HPDE6-E6E7 (cell line): ENCODE measurements around the gene RNLS.
A peak's percentile ranks its signal among the peaks of the same experiment; 100 is the strongest.
"Not testable (repeated sequence)": the region's sequence is repeated elsewhere in the genome, so short reads cannot be mapped to it uniquely, and the experiment has no call there.

Source experiments
- DNase-seq: peaks from one replicate; pipeline ENCODE4 v3.0.0; 2011; ENCODE audit warnings: missing footprints; ENCODE audit errors: extremely low spot score

The RNLS gene

GRCh38 chr10:88523739-88524400, 59.2 kb downstream of the RNLS start:
- DNase-seq = no peak

- DNase-seq = no peak
These were observed 60.4 kb downstream of the RNLS start for GRCh38 chr10:88522715-88523114.

DNA sequence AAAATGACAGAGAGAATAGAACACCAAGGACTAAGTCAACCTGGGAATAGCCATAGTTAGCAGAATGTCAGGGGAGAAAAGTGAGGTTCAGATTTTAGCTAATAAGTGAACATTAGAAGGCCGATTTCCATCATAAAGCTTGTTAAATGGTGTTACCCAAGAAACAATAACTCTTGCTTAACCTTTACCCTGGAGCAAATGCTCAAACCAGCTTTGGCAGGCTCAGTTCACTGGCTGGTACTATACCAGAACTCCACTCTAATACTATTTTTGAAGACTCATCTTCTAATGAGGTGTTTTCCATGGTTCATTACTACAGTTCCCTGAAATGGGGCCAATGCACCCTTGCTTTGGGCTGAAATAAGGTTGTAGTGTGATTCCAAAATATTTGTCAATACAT, 61.3 kb downstream of the RNLS start:
- DNase-seq = no peak

- DNase-seq = no peak
These were observed 67.9 kb downstream of the RNLS start for GRCh38 chr10:88515235-88515634.

DNA sequence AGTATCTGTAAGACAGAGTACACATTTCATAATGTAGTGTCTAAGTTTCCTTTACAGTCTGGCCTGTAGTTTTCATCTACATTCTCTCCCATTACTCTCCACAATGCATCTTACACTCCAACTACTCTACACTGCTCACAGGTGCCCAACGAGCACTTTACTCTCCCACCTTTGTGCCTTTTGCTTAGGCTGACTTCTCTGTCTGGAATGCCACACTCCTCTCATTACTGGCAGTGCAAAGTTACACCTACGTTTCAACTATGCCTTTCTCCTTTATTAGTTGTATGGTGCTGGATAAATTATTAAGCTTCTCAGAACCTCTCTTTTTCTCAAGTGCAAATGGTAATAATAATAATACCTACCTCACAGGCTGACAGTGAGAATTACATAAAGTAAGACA, 70.5 kb downstream of the RNLS start:
- DNase-seq = no peak

- DNase-seq = no peak
These were observed 74.3 kb downstream of the RNLS start for GRCh38 chr10:88508796-88509195.

- no peak for DNase-seq
These were observed 75.2 kb downstream of the RNLS start for GRCh38 chr10:88507826-88508453.

DNA sequence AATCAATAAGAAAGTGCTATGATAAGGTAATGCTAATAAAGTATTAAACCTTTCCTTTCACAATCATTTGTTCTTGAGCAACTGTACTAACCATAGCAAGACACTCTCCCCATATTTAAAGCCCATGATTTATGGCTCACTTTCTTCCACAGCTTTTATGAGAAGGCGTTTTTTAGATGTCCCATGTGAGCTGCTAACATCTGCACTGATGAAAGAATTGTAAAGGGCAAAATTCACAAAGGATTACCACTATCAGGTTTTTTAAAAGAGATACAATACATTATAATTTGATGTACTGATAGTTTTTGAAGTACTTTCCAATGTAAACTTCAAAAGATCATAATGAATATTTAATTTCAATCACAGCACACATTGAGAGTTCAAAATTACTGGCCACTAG, 75.7 kb downstream of the RNLS start:
- DNase-seq = no peak

- no peak for DNase-seq
These were observed 77.4 kb downstream of the RNLS start for GRCh38 chr10:88505680-88506215.

GRCh38 chr10:88505265-88505664, 77.9 kb downstream of the RNLS start:
- no peak for DNase-seq

DNA sequence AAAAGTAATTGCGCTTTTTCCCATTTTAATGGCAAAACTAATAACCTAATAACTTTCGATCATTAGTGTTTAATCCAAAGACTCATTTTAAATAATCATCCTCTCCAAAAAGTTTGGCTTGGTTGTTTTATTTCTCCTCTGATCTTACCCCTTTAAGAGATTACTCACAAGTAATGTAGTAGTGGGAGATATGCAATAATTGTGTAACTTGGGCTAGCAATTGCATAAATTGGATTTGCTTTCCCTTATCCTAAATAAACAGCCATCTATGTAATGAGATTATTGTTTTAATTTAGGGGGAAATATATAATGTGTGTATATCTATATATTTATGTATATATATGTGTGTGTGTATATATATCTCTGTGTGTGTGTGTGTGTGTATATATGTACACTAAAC, 82.5 kb downstream of the RNLS start:
- no peak for DNase-seq

GRCh38 chr10:88499569-88500470, 83.3 kb downstream of the RNLS start:
- DNase-seq = peak; percentile 33

DNA sequence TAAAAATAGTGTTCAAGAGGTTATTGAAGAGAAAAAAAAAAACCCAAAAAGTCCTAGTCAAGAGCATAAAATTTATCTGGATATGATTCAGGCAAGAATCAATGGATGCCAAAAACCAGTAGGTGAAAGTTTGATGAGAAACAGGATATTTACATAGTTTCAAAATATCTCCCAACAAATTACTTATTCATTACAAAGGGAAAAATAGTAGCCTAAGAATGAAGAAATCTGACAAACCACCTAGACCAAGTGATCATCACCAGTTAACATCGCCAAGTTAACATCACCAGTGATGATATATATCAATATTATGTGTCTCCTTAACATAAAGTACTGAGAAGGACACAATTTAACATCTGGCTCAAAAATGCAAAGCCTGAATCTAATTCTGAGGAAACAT, 85.2 kb downstream of the RNLS start:
- no peak for DNase-seq

DNA sequence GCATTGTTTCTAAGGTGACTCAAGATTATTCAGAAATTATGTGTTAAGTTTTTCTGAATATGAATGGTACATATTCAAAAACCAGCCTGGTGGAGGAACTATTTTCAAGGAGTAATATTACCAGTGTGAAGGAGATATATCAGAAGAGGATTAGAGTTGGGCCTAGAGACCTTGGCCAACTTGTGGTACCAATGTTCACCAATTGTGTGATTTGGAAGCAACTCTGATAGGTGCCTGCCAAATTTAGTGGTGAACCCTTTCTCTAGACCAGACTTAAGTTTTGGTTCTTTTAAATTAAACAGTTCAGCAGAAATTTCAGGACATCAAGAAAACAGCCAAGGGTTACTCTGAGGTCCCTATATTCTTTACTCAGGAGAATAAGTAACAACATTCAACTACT, 88.6 kb downstream of the RNLS start:
- DNase-seq = no peak

- DNase-seq = no peak
These were observed 89.2 kb downstream of the RNLS start for GRCh38 chr10:88493691-88494483.

DNA sequence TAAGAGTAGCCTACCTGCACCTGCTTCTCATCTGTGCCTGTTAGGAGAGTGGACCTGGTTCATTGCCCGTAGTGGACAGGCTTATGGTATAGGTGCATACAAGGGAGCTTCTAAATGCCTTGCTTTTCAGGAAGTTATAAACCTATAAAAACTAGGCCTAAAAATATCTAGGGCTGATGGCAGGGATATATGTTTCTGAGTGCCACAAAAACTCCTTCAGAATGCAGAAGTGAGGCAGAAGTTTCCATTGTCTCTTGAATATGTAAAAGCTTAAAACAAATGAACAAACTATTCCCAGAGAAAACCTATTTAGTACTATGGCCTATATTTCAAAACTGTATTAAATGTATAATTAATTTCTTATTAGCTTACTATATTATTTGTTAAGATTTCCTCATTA, 91.8 kb downstream of the RNLS start:
- no peak for DNase-seq

GRCh38 chr10:88490231-88490980, 92.7 kb downstream of the RNLS start:
- no peak for DNase-seq

GRCh38 chr10:88489107-88489506, 94.0 kb downstream of the RNLS start:
- no peak for DNase-seq

GRCh38 chr10:88486816-88487215, 96.3 kb downstream of the RNLS start:
- not testable (repeated sequence) for DNase-seq

GRCh38 chr10:88482220-88482619, 100.9 kb downstream of the RNLS start:
- no peak for DNase-seq

DNA sequence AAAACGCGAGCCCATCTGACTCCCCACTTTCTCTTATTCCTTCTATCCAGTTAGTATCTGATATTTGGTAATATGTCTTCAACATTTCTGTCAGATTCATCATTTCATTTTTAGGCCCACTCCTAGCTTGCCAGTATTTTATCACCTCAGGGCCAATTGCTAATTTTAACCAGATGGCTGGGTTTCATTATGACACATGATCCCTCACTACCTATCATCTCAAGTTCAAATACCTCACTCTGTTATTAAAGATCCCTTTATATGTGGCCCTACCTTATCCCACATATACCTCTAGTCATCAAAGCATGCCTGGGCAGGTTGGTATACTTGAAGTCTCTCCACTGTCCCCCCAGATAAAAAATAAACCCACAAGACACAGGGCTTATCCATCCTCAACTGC, 104.9 kb downstream of the RNLS start:
- DNase-seq = peak; percentile 21
